OCI-LY3 (cell line): ENCODE results near the gene NTN4.

Source experiments
- CTCF ChIP-seq: fragments of 200-600, 300-600 bp; sonication (generic); IDR thresholded peaks from 2 replicates; pipeline ENCODE4 v1.5.1; 2014; ENCODE audit warnings: antibody characterized with exemption, low read length, low read depth
- EZH2phosphoT487 ChIP-seq: fragments of 200-600 bp; shearing (Covaris generic); IDR thresholded peaks from 2 replicates; pipeline ENCODE4 v1.6.1; 2018; ENCODE audit warnings: antibody characterized with exemption, mixed run types, low read depth

GRCh38 chr12:95730457-95730856 lies 60.1 kb downstream of the NTN4 start:
- TF ChIP-seq CTCF (no peak), EZH2phosphoT487 (no peak)
